HG03432 (cell line): ENCODE data around the gene TFF3.

Experiments used
- ATAC-seq: cut with Tn5 transposase; IDR thresholded peaks from one replicate; pipeline ENCODE4 v1.9.1; 2021; ENCODE audit warnings: mild to moderate bottlenecking, moderate library complexity; ENCODE audit not compliant: unreplicated experiment

TFF3 gene

GRCh38 chr21:42315296-42315891, at the start of gene TFF3:
Gene TFF3 (minus strand): TSS chr21:42315409. CDS start chr21:42315374, 35 bp downstream.
- ATAC-seq: no peak

- no peak for ATAC-seq
These were observed 49.2 kb upstream of the TFF3 start for GRCh38 chr21:42364304-42364865.

GRCh38 chr21:42363312-42363711, 48.1 kb upstream of the TFF3 start:
- no peak for ATAC-seq

- no peak for ATAC-seq
These were observed 47.5 kb upstream of the TFF3 start for GRCh38 chr21:42362700-42363099.

GRCh38 chr21:42362198-42362597, 47.0 kb upstream of the TFF3 start:
- no peak for ATAC-seq

- ATAC-seq: no peak
These were observed 46.1 kb upstream of the TFF3 start for GRCh38 chr21:42361286-42361685.

- ATAC-seq: no peak
These were observed 45.1 kb upstream of the TFF3 start for GRCh38 chr21:42360317-42360716.

GRCh38 chr21:42358937-42359336, 43.7 kb upstream of the TFF3 start:
- ATAC-seq: no peak

GRCh38 chr21:42358261-42358660, 43.1 kb upstream of the TFF3 start:
- no peak for ATAC-seq

- ATAC-seq: no peak
These were observed 42.1 kb upstream of the TFF3 start for GRCh38 chr21:42357307-42357706.

- no peak for ATAC-seq
These were observed 41.4 kb upstream of the TFF3 start for GRCh38 chr21:42356650-42357049.

GRCh38 chr21:42356046-42356445, 40.8 kb upstream of the TFF3 start:
- ATAC-seq: no peak

- no peak for ATAC-seq
These were observed 38.4 kb upstream of the TFF3 start for GRCh38 chr21:42353623-42354022.

- no peak for ATAC-seq
These were observed 37.4 kb upstream of the TFF3 start for GRCh38 chr21:42352441-42353095.

- no peak for ATAC-seq
These were observed 36.6 kb upstream of the TFF3 start for GRCh38 chr21:42351626-42352440.

- no peak for ATAC-seq
These were observed 35.8 kb upstream of the TFF3 start, which contains the start of gene TFF2 for GRCh38 chr21:42350927-42351426. Gene TFF2 (minus strand): TSS chr21:42350994. CDS start chr21:42350957, 37 bp downstream.

- no peak for ATAC-seq
These were observed 35.2 kb upstream of the TFF3 start for GRCh38 chr21:42350318-42350910.

GRCh38 chr21:42349420-42350317, 34.5 kb upstream of the TFF3 start:
- ATAC-seq: no peak

- ATAC-seq: no peak
These were observed 33.6 kb upstream of the TFF3 start for GRCh38 chr21:42348762-42349161.
